B cell (primary cell): ENCODE measurements around the gene SMOC1.

Experiments
- EZH2 ChIP-seq: IDR thresholded peaks from 2 replicates; pipeline ENCODE4 v1.6.1; 2012; ENCODE audit warnings: borderline replicate concordance, low read depth, mild to moderate bottlenecking, moderate library complexity, low read length; ENCODE audit not compliant: insufficient read depth, poor library complexity, severe bottlenecking
- TF ChIP-seq, protein P1 (sequence below): fragments of 200-600 bp; IDR thresholded peaks from one replicate; pipeline ENCODE4 v1.8.0; 2022; ENCODE audit warnings: antibody characterized with exemption, mild to moderate bottlenecking

DNA sequence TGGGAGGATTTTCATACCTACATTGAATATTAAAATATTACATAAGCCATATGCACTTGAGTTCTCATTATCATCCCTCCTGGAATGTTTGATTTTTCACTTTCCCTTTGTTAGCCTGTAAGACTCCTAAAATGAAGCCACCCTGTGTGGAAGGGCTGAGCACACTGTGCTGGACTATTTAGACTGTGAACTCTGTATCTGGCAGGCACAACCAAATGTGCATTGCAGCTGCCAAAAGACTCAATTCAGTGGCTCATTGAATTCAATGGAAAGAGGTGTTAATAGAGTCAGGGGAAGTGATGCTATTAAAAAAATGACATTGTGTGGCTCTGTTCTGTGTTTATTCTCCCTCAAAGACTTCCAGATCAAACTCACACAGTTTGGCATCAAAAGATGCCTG is 111.1 kb downstream of the SMOC1 start:
- TF ChIP-seq, protein P1, sequence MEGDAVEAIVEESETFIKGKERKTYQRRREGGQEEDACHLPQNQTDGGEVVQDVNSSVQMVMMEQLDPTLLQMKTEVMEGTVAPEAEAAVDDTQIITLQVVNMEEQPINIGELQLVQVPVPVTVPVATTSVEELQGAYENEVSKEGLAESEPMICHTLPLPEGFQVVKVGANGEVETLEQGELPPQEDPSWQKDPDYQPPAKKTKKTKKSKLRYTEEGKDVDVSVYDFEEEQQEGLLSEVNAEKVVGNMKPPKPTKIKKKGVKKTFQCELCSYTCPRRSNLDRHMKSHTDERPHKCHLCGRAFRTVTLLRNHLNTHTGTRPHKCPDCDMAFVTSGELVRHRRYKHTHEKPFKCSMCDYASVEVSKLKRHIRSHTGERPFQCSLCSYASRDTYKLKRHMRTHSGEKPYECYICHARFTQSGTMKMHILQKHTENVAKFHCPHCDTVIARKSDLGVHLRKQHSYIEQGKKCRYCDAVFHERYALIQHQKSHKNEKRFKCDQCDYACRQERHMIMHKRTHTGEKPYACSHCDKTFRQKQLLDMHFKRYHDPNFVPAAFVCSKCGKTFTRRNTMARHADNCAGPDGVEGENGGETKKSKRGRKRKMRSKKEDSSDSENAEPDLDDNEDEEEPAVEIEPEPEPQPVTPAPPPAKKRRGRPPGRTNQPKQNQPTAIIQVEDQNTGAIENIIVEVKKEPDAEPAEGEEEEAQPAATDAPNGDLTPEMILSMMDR: no peak
- no peak for TF ChIP-seq EZH2
